K562 (cell line): ENCODE measurements around the gene TRIM44. TPM values are rescaled to one million over a fixed set of nuclear protein-coding genes. Genes with fewer than 3 reads are reported as not detected.

Experiments
- ATAC-seq: fragments of 200-7000 bp; cut with Tn5 transposase; 3 replicates; pipeline ENCODE4 v1.9.1; 2020; ENCODE audit warnings: moderate library complexity
- BruUV-seq: library from RNA; stranded (reverse); fragments of 400-500 nt; replicated peaks from 2 replicates; lab custom pipeline; 2021; lab: Mats Ljungman, UMichigan
- CTCF ChIA-PET: fragments of 300-600 bp; formaldehyde crosslinking; extraction: SDS; loops from one replicate; lab custom pipeline; 2021; ENCODE audit warnings: low intra/inter-chr PET ratio; lab: Yijun Ruan, JAX
- POLR2A ChIA-PET: fragments of 300-600, 350-650 bp; sonication (Branson Sonifier 250); formaldehyde crosslinking; extraction: SDS; loops from one replicate; lab custom pipeline; 2021; ENCODE audit warnings: antibody characterized with exemption, inconsistent platforms; lab: Yijun Ruan, JAX
- DNase-seq, 4 experiments: peaks; one replicate each; pipeline versions ENCODE4 v3.0.0 to v3.0.0-alpha.2; 2011 to 2018; ENCODE audit warnings: low spot score in 3 of 4, mixed read lengths in 3 of 4; ENCODE audit errors: extremely low read depth in 1 of 4
- FAIRE-seq: peaks from 2 replicates; lab custom pipeline; 2011; peaks lifted over from hg19 to GRCh38; lab: Jason Lieb, UNC
- H2AFZ ChIP-seq: 2 replicates; pipeline ENCODE4 v1.6.0; 2011; ENCODE audit warnings: low read depth, low read length, control low read depth, inconsistent platforms
- H3K27ac ChIP-seq: fragments of 200-600 bp; 3 replicates; pipeline ENCODE4 v1.8.0; 2011; ENCODE audit warnings: low read depth, mild to moderate bottlenecking, control low read depth, inconsistent platforms, low read length, moderate library complexity, mixed read lengths; ENCODE audit errors: extremely low read depth
- H3K27me3 ChIP-seq, 2 experiments: fragments of 300-600 bp in 1 of 2; 2 replicates in 1 of 2; 3 replicates in 1 of 2; pipeline versions ENCODE4 v1.6.0 to v1.8.0; 2011; ENCODE audit warnings: inconsistent platforms in 2 of 2, low read length in 2 of 2, mild to moderate bottlenecking in 1 of 2, mixed read lengths in 1 of 2, moderate library complexity in 1 of 2; ENCODE audit not compliant: control insufficient read depth in 2 of 2, insufficient read depth in 2 of 2
- H3K36me3 ChIP-seq: fragments of 300-600 bp; 3 replicates; pipeline ENCODE4 v1.8.0; 2011; ENCODE audit warnings: mild to moderate bottlenecking, low read length, inconsistent platforms; ENCODE audit not compliant: control insufficient read depth, insufficient read depth
- H3K4me1 ChIP-seq, 2 experiments: fragments of 200-600 bp in 1 of 2; replicated peaks in 1 of 2; 2 replicates in 1 of 2; 3 replicates in 1 of 2; pipeline versions ENCODE4 v1.5.1 to v1.8.0; 2011; ENCODE audit warnings: inconsistent platforms in 2 of 2, low read length in 2 of 2, mild to moderate bottlenecking in 1 of 2, mixed read lengths in 1 of 2, moderate library complexity in 1 of 2; ENCODE audit not compliant: control insufficient read depth in 2 of 2, insufficient read depth in 2 of 2
- H3K4me2 ChIP-seq: 2 replicates; pipeline ENCODE4 v1.6.1; 2011; ENCODE audit warnings: low read length, control low read depth, inconsistent platforms, mixed read lengths; ENCODE audit not compliant: insufficient read depth
- H3K4me3 ChIP-seq: fragments of 200-600 bp; sonication (generic), shearing (Covaris generic); 2 replicates; pipeline ENCODE4 v1.5.1; 2016; ENCODE audit warnings: control low read depth, inconsistent platforms
- H3K79me2 ChIP-seq: fragments of 200-600 bp; 3 replicates; pipeline ENCODE4 v1.8.0; 2011; ENCODE audit warnings: low read length, inconsistent platforms; ENCODE audit not compliant: control insufficient read depth, insufficient read depth
- H3K9ac ChIP-seq, 2 experiments: 2 replicates each; pipeline versions ENCODE4 v1.6.0 to v1.6.1; 2011; ENCODE audit warnings: low read depth in 2 of 2, low read length in 2 of 2, control low read depth in 1 of 2, inconsistent platforms in 1 of 2, mild to moderate bottlenecking in 1 of 2, mixed read lengths in 1 of 2; ENCODE audit not compliant: insufficient read depth in 1 of 2
- H3K9me1 ChIP-seq: one replicate; pipeline ENCODE4 v1.6.0; 2011; ENCODE audit warnings: inconsistent platforms, mild to moderate bottlenecking, low read length, moderate library complexity; ENCODE audit not compliant: control insufficient read depth, insufficient read depth
- H3K9me3 ChIP-seq: replicated peaks from 2 replicates; pipeline ENCODE4 v1.5.1; 2011; ENCODE audit warnings: low read depth, low read length, inconsistent platforms; ENCODE audit not compliant: control insufficient read depth, insufficient read depth
- H4K20me1 ChIP-seq: replicated peaks from 2 replicates; pipeline ENCODE4 v1.6.1; 2011; ENCODE audit warnings: low read length, inconsistent platforms, mixed read lengths; ENCODE audit not compliant: control insufficient read depth, insufficient read depth
- CREB3 ChIP-seq: fragments of 450-650 bp; conservative IDR thresholded peaks from 2 replicates; pipeline ENCODE4 v1.6.1; 2016; ENCODE audit warnings: missing genetic modification characterization, low read depth, mild to moderate bottlenecking, missing compliant biosample characterization, moderate library complexity
- ETS1 ChIP-seq: conservative IDR thresholded peaks from 2 replicates; pipeline ENCODE4 v1.6.1; 2011; ENCODE audit warnings: low read depth, mild to moderate bottlenecking, low read length; ENCODE audit not compliant: control insufficient read depth
- FOXP4 ChIP-seq: sonication (generic); formaldehyde crosslinking; IDR thresholded peaks from 2 replicates; pipeline ENCODE4 v1.8.0; 2022; ENCODE audit warnings: mild to moderate bottlenecking, missing genetic modification reagents, borderline replicate concordance
- HDAC8 ChIP-seq: fragments of 450-650 bp; IDR thresholded peaks from 2 replicates; pipeline ENCODE4 v1.6.1; 2016; ENCODE audit warnings: mild to moderate bottlenecking, missing genetic modification characterization, moderate library complexity, missing compliant biosample characterization
- HMG20B ChIP-seq: fragments of 250-450 bp; sonication (Bioruptor Pico); IDR thresholded peaks from 2 replicates; pipeline ENCODE4 v1.5.0; 2021; ENCODE audit warnings: mild to moderate bottlenecking
- MBD2 ChIP-seq: sonication (generic); IDR thresholded peaks from 2 replicates; pipeline ENCODE4 v1.6.1; 2016; ENCODE audit warnings: low read depth, borderline replicate concordance
- PHB ChIP-seq: fragments of 250-450 bp; sonication (Bioruptor Pico); IDR thresholded peaks from 2 replicates; pipeline ENCODE4 v1.5.0; 2021
- PTTG1 ChIP-seq: fragments of 450-650 bp; IDR thresholded peaks from 2 replicates; pipeline ENCODE4 v1.6.1; 2016; ENCODE audit warnings: low read depth, mild to moderate bottlenecking, missing genetic modification characterization, missing compliant biosample characterization
- RBM22 ChIP-seq: fragments of 200-400 bp; formaldehyde crosslinking; IDR thresholded peaks from 2 replicates; pipeline ENCODE4 v1.6.1; 2018; ENCODE audit warnings: low read length, low read depth; ENCODE audit not compliant: poor library complexity, severe bottlenecking
- ZBTB7A ChIP-seq: IDR thresholded peaks from 2 replicates; pipeline ENCODE4 v1.6.1; 2011; ENCODE audit warnings: low read depth, mild to moderate bottlenecking, low read length, moderate library complexity, borderline replicate concordance; ENCODE audit not compliant: control insufficient read depth
- ZBTB9 ChIP-seq: fragments of 450-650 bp; formaldehyde crosslinking; IDR thresholded peaks from 2 replicates; pipeline ENCODE4 v1.4.0; 2020; ENCODE audit warnings: mild to moderate bottlenecking, moderate library complexity
- ZC3H4 ChIP-seq: sonication (generic); formaldehyde crosslinking; IDR thresholded peaks from 2 replicates; pipeline ENCODE4 v1.9.0; 2021; ENCODE audit warnings: missing genetic modification reagents, borderline replicate concordance
- ZFP36 ChIP-seq: fragments of 150-350 bp; IDR thresholded peaks from 2 replicates; pipeline ENCODE4 v1.6.1; 2018; ENCODE audit warnings: low read length, low read depth; ENCODE audit not compliant: partially characterized antibody
- ZNF324 ChIP-seq: fragments of 250-450 bp; sonication (Bioruptor Pico); IDR thresholded peaks from 2 replicates; pipeline ENCODE4 v1.4.0; 2020; ENCODE audit warnings: mild to moderate bottlenecking
- ZNF830 ChIP-seq: fragments of 250-450 bp; sonication (Bioruptor Pico); IDR thresholded peaks from 2 replicates; pipeline ENCODE4 v1.5.0; 2021; ENCODE audit warnings: mild to moderate bottlenecking
- WGBS: fragments of 100-300 bp; shearing (Covaris generic); methylation state at CpG from one replicate; pipeline ENCODE4 v1.1.6; 2016; ENCODE audit warnings: low coverage, mixed read lengths; ENCODE audit not compliant: insufficient coverage; ENCODE audit errors: missing lambda C conversion rate; 5-methylcytosine and 5-hydroxymethylcytosine counted together
- in situ Hi-C: fragments of 300-500 bp; cut with MboI; formaldehyde crosslinking; loops from 4 replicates; pipeline ENCODE4 v1.15.0; 2018; ENCODE audit warnings: inconsistent platforms, mixed read lengths
- intact Hi-C: fragments of 100-400 bp; cut with micrococcal nuclease; formaldehyde crosslinking; loops from 2 replicates; pipeline ENCODE4 v1.14.2; 2022
- polyA plus RNA-seq, 8 experiments: library from polyadenylated mRNA; depleted of rRNA in 4 of 8; stranded (reverse) in 5 of 8; unstranded in 3 of 8; fragments of >200 nt; fragmentation: Nextera tagmentation in 2 of 8; fragmentation: Illumina TruSeq in 1 of 8; extraction: Ambion mirVana in 2 of 8; extraction: Trizol in 1 of 8; gene quantifications; 2 replicates each; pipeline versions ENCODE4 v1.2.1 to v1.2.3, GENCODE V29; 2011 to 2014; ENCODE audit warnings: inconsistent platforms in 1 of 8, missing spikeins in 1 of 8
- total RNA-seq, 7 experiments: library from RNA; depleted of rRNA in 6 of 7; stranded (reverse); fragments of >200 nt in 6 of 7; fragmentation: Illumina TruSeq in 2 of 7; extraction: Trizol in 2 of 7; gene quantifications; 2 replicates each; pipeline versions ENCODE4 v1.2.1 to v1.2.3, GENCODE V29; 2011 to 2021; ENCODE audit warnings: low replicate concordance in 1 of 7

The TRIM44 gene
- total and polyA plus RNA-seq, 9 of the 15 experiments (the other 6 are each of a cell fraction or from before 2014, with no cell fraction given): 8.3 to 105 (median 37.2) TPM

GRCh38 chr11:35641171-35641897 is 21.2 kb upstream of the TRIM44 start (continued):
- TF ChIP-seq ZBTB7A (no peak), ZNF324 (CRISPR knock-in tag) (no peak)

- Histone ChIP-seq H3K27me3 (peaks cover 11 to 15% of the 10 kb centered on the region in 2 experiments; a peak in 4 of 5 replicates), H3K4me2 (no peak overlapping the region), H2AFZ (no peak overlapping the region), H3K9me3 (no peaks in the 10 kb centered on the region), H3K4me1 (no peaks in the 10 kb centered on the region), H3K9me1 (no peaks in the 10 kb centered on the region), H3K27ac (no peak overlapping the region), H3K36me3 (no peaks in the 10 kb centered on the region), H4K20me1 (no peaks in the 10 kb centered on the region), H3K9ac (no peak overlapping the region), H3K79me2 (no peaks in the 10 kb centered on the region), H3K4me3 (no peak overlapping the region)
- intact Hi-C loops: no loop called here
- DNase-seq: no peak
- ATAC-seq: no peak
- POLR2A ChIA-PET: interaction anchor here (1.1 kb wide), 1 partner anchor 144 kb away, joined by 3 read pairs; no protein-coding TSS in a partner anchor
- no peak for FAIRE-seq
- in situ Hi-C loops: no loop called here
- CTCF ChIA-PET: no interaction called here
- 0% methylated on average over 3 of the region's 3 CpGs for WGBS
- BruUV-seq: no TSS peak
- TF ChIP-seq ZFP36: no peak
- TF ChIP-seq ETS1: no peak
- TF ChIP-seq RBM22: no peak
- no peak for TF ChIP-seq MBD2
- no peak for TF ChIP-seq ZBTB9 (CRISPR knock-in tag)
- no peak for TF ChIP-seq HMG20B (CRISPR knock-in tag)
- no peak for TF ChIP-seq HDAC8 (tag)
- TF ChIP-seq ZC3H4: no peak
- no peak for TF ChIP-seq CREB3 (tag)
- TF ChIP-seq FOXP4 (CRISPR knock-in tag): no peak
- TF ChIP-seq PTTG1 (tag): no peak
- TF ChIP-seq ZNF830 (CRISPR knock-in tag): no peak
- TF ChIP-seq PHB (CRISPR knock-in tag): no peak
These were observed 20.6 kb upstream of the TRIM44 start for GRCh38 chr11:35641964-35642363.
